Transverse colon (tissue), 4 donors: ENCODE measurements around the gene CYP2A6. TPM values are rescaled to one million over a fixed set of nuclear protein-coding genes. Genes with fewer than 3 reads are reported as not detected.

Experiments
- DNase-seq: peaks from one replicate; pipeline ENCODE4 v3.0.0-alpha.2; 2019
- H3K27ac ChIP-seq, 4 donors: fragments of 200-600 bp; sonication (generic); 2 replicates each; pipeline ENCODE4 v1.5.1; 2016 to 2018; ENCODE audit warnings: inconsistent platforms in 4 of 4
- H3K27me3 ChIP-seq: fragments of 200-600 bp; sonication (generic); 2 replicates; pipeline ENCODE4 v1.5.1; 2017; ENCODE audit warnings: inconsistent platforms
- H3K36me3 ChIP-seq, 4 donors: fragments of 200-600 bp; sonication (generic); 2 replicates each; pipeline ENCODE4 v1.5.1; 2017 to 2019; ENCODE audit warnings: inconsistent platforms in 4 of 4
- H3K4me1 ChIP-seq, 4 donors: fragments of 200-600 bp; sonication (generic); 2 replicates each; pipeline ENCODE4 v1.5.1; 2017 to 2020; ENCODE audit warnings: inconsistent platforms in 4 of 4
- H3K4me3 ChIP-seq, 4 donors: fragments of 200-600 bp; sonication (generic); 1 replicate in 1 of 4; 2 replicates in 3 of 4; pipeline versions ENCODE4 v1.5.1 to v1.6.1; 2017 to 2019; ENCODE audit warnings: inconsistent platforms in 4 of 4
- H3K9me3 ChIP-seq, 2 donors: fragments of 200-600 bp; sonication (generic); 2 replicates each; pipeline ENCODE4 v1.5.1; 2017 to 2019; ENCODE audit warnings: inconsistent platforms in 2 of 2
- CTCF ChIP-seq, 5 experiments: fragments of 200-600 bp in 3 of 5; fragments of 450-650 bp in 2 of 5; sonication (generic) in 3 of 5; IDR thresholded peaks; 1 replicate in 2 of 5; 2 replicates in 3 of 5; pipeline ENCODE4 v1.5.1; 2016 to 2017; ENCODE audit warnings: antibody characterized with exemption in 5 of 5, inconsistent platforms in 3 of 5, mild to moderate bottlenecking in 2 of 5, moderate library complexity in 1 of 5
- EP300 ChIP-seq: sonication (generic); formaldehyde crosslinking; IDR thresholded peaks from one replicate; pipeline ENCODE4 v1.6.1; 2017; ENCODE audit warnings: antibody characterized with exemption, low read depth
- POLR2A ChIP-seq: fragments of 450-650 bp; IDR thresholded peaks from one replicate; pipeline ENCODE4 v1.6.1; 2016; ENCODE audit warnings: antibody characterized with exemption, mild to moderate bottlenecking, moderate library complexity
- POLR2AphosphoS5 ChIP-seq, 3 donors: sonication (generic); formaldehyde crosslinking; IDR thresholded peaks; one replicate each; pipeline ENCODE4 v1.6.1; 2016; ENCODE audit warnings: antibody characterized with exemption in 3 of 3
- WGBS, 2 donors: methylation state at CpG; one replicate each; pipeline ENCODE4 v1.1.5; 2018; ENCODE audit warnings: low coverage in 1 of 2; 5-methylcytosine and 5-hydroxymethylcytosine counted together
- in situ Hi-C, 4 donors: fragments of 200-750 bp; cut with MboI; loops; one replicate each; pipeline versions ENCODE4 v1.15.0 to v1.15.1; 2017; ENCODE audit warnings: low sequenced_read_pairs in 3 of 4, low pct_ligation_motif_present in 1 of 4, low pct_unique_long_range_greater_than_20kb in 1 of 4
- intact Hi-C: fragments of 100-400 bp; cut with DNase I; formaldehyde crosslinking; loops from one replicate; pipeline ENCODE4 v1.15.1; 2023; ENCODE audit warnings: low total_unique reads
- total RNA-seq, 4 donors: library from RNA; depleted of rRNA; stranded (reverse); fragments of >200 nt; gene quantifications; one replicate each; pipeline ENCODE4 v1.1.0, GENCODE V29; 2016

The CYP2A6 gene
- total RNA-seq, 4 donors from 2014 or later, result not detected

GRCh38 chr19:40804783-40805242, 45.4 kb downstream of the CYP2A6 start:
- 30% methylated on average over 7 of the region's 7 CpGs; no CpG with 5 or more reads in 1 of the 2 donors for WGBS, 2 donors
- Histone ChIP-seq H3K9me3 (no peaks in the 10 kb centered on the region), H3K27ac (peak overlapping the region; percentile 91 to 97 (median 96)), H3K4me1 (peaks cover 70 to 84% (median 70%) of the 10 kb centered on the region in 4 donors), H3K4me3 (no peak overlapping the region), H3K27me3 (no peaks in the 10 kb centered on the region), H3K36me3 (peaks cover 0 to 3% (median 0%) of the 10 kb centered on the region in 4 donors)
- intact Hi-C loops (loop anchor here (10.0 kb wide), 1 partner anchor 90 kb away; the partner anchor contains the start of genes COQ8B and ITPKC), in situ Hi-C loops (loop anchor here in 1 of 4 donors (25.0 kb wide), 1 partner anchor 93 kb away; the partner anchor contains the start of genes COQ8B and ITPKC)
- DNase-seq, result no peak
- TF ChIP-seq CTCF (IDR thresholded peaks at IDR 0.05) (no peak), POLR2A (no peak), POLR2AphosphoS5 (IDR thresholded peaks at IDR 0.05) (peak in 1 of 3 donors; percentile 16), EP300 (no peak)

GRCh38 chr19:40803857-40804782, 46.1 kb downstream of the CYP2A6 start:
- in situ Hi-C loops (loop anchor here in 1 of 4 donors (25.0 kb wide), 1 partner anchor 92 kb away; the partner anchor contains the start of genes COQ8B and ITPKC), intact Hi-C loops (loop anchor here (10.0 kb wide), 1 partner anchor 89 kb away; the partner anchor contains the start of genes COQ8B and ITPKC)
- Histone ChIP-seq H3K4me1 (peaks cover 66 to 80% (median 69%) of the 10 kb centered on the region in 4 donors), H3K36me3 (peaks cover 0 to 3% (median 0%) of the 10 kb centered on the region in 4 donors), H3K27me3 (no peaks in the 10 kb centered on the region), H3K27ac (peak overlapping the region; percentile 91 to 97 (median 96)), H3K9me3 (no peaks in the 10 kb centered on the region), H3K4me3 (peak overlapping the region in 1 of 4 donors; percentile 21)
- DNase-seq, result peak; percentile 83
- no peak for TF ChIP-seq POLR2A
- no peak for TF ChIP-seq CTCF (IDR thresholded peaks at IDR 0.05)
- TF ChIP-seq EP300, result no peak
- no peak for TF ChIP-seq POLR2AphosphoS5 (IDR thresholded peaks at IDR 0.05)
- 64% methylated on average over 6 of the region's 6 CpGs; no CpG with 5 or more reads in 1 of the 2 donors for WGBS, 2 donors

- WGBS, 2 donors, result 36% methylated on average over 9 of the region's 9 CpGs; no CpG with 5 or more reads in 1 of the 2 donors
- DNase-seq, result no peak
- in situ Hi-C loops (loop anchor here in 1 of 4 donors (25.0 kb wide), 1 partner anchor 91 kb away; the partner anchor contains the start of genes COQ8B and ITPKC), intact Hi-C loops (loop anchor here (10.0 kb wide), 1 partner anchor 89 kb away; the partner anchor contains the start of genes COQ8B and ITPKC)
- TF ChIP-seq POLR2A (peak; percentile 20), POLR2AphosphoS5 (IDR thresholded peaks at IDR 0.05) (peak in 1 of 3 donors; percentile 17), CTCF (IDR thresholded peaks at IDR 0.05) (no peak)
- no peaks in the 10 kb centered on the region for H3K27me3 ChIP-seq
- H3K27ac ChIP-seq, result peak overlapping the region; percentile 91 to 97 (median 96)
- H3K4me1 ChIP-seq, result peaks cover 66 to 80% (median 69%) of the 10 kb centered on the region in 4 donors
- no peaks in the 10 kb centered on the region for H3K9me3 ChIP-seq
- H3K4me3 ChIP-seq, result peak overlapping the region in 1 of 4 donors; percentile 21
- H3K36me3 ChIP-seq, result peaks cover 0 to 3% (median 0%) of the 10 kb centered on the region in 4 donors
These were observed 46.9 kb downstream of the CYP2A6 start for GRCh38 chr19:40803170-40803856.
